Neutrophil (primary cell): ENCODE measurements around the gene GALNT10.

Experiments
- H3K27ac ChIP-seq: fragments of 200-600 bp; sonication (generic); 2 replicates; pipeline ENCODE4 v1.5.1; 2016; ENCODE audit warnings: mild to moderate bottlenecking, moderate library complexity
- H3K27me3 ChIP-seq: fragments of 200-600 bp; sonication (generic); 2 replicates; pipeline ENCODE4 v1.6.0; 2016; ENCODE audit warnings: mild to moderate bottlenecking
- H3K36me3 ChIP-seq: fragments of 200-600 bp; sonication (generic); 2 replicates; pipeline ENCODE4 v1.5.1; 2017
- H3K4me1 ChIP-seq, 2 experiments: fragments of 200-600 bp in 1 of 2; sonication (generic) in 1 of 2; 1 replicate in 1 of 2; 2 replicates in 1 of 2; pipeline versions ENCODE4 v1.5.1 to v1.6.1; 2013 to 2016; ENCODE audit warnings: low read depth in 1 of 2, low read length in 1 of 2, mild to moderate bottlenecking in 1 of 2, moderate library complexity in 1 of 2; ENCODE audit not compliant: control insufficient read depth in 1 of 2, insufficient read depth in 1 of 2
- H3K4me3 ChIP-seq, 2 experiments: fragments of 200-600 bp in 1 of 2; sonication (generic) in 1 of 2; 1 replicate in 1 of 2; 2 replicates in 1 of 2; pipeline ENCODE4 v1.5.1; 2013 to 2016; ENCODE audit warnings: low read depth in 1 of 2, low read length in 1 of 2, mild to moderate bottlenecking in 1 of 2, moderate library complexity in 1 of 2
- H3K9me3 ChIP-seq: fragments of 200-600 bp; sonication (generic); 2 replicates; pipeline ENCODE4 v1.5.1; 2016
- CTCF ChIP-seq: fragments of 200-600 bp; sonication (generic); IDR thresholded peaks from 2 replicates; pipeline ENCODE4 v1.5.1; 2016; ENCODE audit warnings: antibody characterized with exemption

GALNT10 gene

GRCh38 chr5:154430961-154431630 is 240.6 kb downstream of the GALNT10 start:
- H3K27me3 ChIP-seq, result no peaks in the 10 kb centered on the region
- H3K9me3 ChIP-seq, result no peaks in the 10 kb centered on the region
- peaks cover 28% of the 10 kb centered on the region for H3K36me3 ChIP-seq
- no peak overlapping the region for H3K27ac ChIP-seq
- TF ChIP-seq CTCF, result no peak
- no peaks in the 10 kb centered on the region for H3K4me1 ChIP-seq
- no peak overlapping the region for H3K4me3 ChIP-seq

- Histone ChIP-seq H3K9me3 (no peaks in the 10 kb centered on the region), H3K27ac (no peak overlapping the region), H3K27me3 (no peaks in the 10 kb centered on the region), H3K4me1 (no peaks in the 10 kb centered on the region), H3K4me3 (no peak overlapping the region), H3K36me3 (peaks cover 67% of the 10 kb centered on the region)
- no peak for TF ChIP-seq CTCF
Observed at GRCh38 chr5:154435226-154435625, 244.7 kb downstream of the GALNT10 start.

GRCh38 chr5:154437281-154437965 is 246.9 kb downstream of the GALNT10 start:
- Histone ChIP-seq H3K4me3 (no peak overlapping the region), H3K27me3 (no peaks in the 10 kb centered on the region), H3K27ac (no peak overlapping the region), H3K4me1 (no peaks in the 10 kb centered on the region), H3K36me3 (peaks cover 84% of the 10 kb centered on the region), H3K9me3 (no peaks in the 10 kb centered on the region)
- TF ChIP-seq CTCF, result no peak

GRCh38 chr5:154440540-154440939 is 250.0 kb downstream of the GALNT10 start:
- Histone ChIP-seq H3K36me3 (peaks cover 72% of the 10 kb centered on the region), H3K4me3 (no peak overlapping the region), H3K4me1 (peaks cover 13 to 17% of the 10 kb centered on the region in 2 experiments), H3K9me3 (no peaks in the 10 kb centered on the region), H3K27ac (no peak overlapping the region), H3K27me3 (no peaks in the 10 kb centered on the region)
- TF ChIP-seq CTCF, result no peak

GRCh38 chr5:154442801-154443200 is 252.3 kb downstream of the GALNT10 start:
- no peak for TF ChIP-seq CTCF
- peaks cover 51% of the 10 kb centered on the region for H3K36me3 ChIP-seq
- no peaks in the 10 kb centered on the region for H3K27me3 ChIP-seq
- H3K9me3 ChIP-seq, result no peaks in the 10 kb centered on the region
- H3K4me1 ChIP-seq, result peaks cover 25 to 28% of the 10 kb centered on the region in 2 experiments
- no peak overlapping the region for H3K4me3 ChIP-seq
- H3K27ac ChIP-seq, result no peak overlapping the region
